CD4-positive, alpha-beta T cell treated with Interferon gamma for 1 hour (primary cell): ENCODE results near the gene RPL10A.

Experiments
- DNase-seq: peaks from one replicate; pipeline ENCODE4 v3.0.0-alpha.2; 2020

The RPL10A gene

DNA sequence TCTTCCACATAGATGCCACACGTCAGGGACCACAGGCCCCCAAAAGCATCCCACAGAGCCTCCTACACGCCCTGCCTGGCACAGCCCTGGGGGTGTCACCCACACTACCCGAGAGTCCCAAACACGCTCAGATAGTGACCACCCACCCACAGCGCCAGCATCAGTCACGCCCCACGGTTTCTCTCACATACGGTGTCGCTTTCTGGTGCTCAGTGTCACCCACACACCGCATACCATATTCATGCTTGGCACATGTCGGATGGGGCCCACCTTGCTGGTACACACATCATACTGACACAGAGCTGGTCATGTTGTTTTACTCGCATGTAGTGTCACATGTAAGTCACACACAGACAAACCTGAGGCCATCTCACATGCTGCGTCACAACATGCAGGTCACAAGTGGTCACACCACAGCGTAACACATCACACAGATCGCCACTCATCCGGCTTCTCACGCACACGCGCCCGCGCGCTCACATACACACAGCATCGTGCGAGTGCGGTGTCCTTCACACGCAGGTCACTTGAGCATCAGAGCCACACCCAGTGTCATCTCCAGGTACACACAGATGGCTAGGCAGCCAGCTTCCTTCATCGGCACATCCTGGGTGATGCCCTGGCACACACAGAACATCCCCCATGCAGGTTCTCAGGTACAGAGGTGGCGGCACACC lies 25.2 kb downstream of the RPL10A start:
- DNase-seq: no peak

- DNase-seq: peak; percentile 29
Measured at GRCh38 chr6:35494161-35494563, 26.0 kb downstream of the RPL10A start.

DNA sequence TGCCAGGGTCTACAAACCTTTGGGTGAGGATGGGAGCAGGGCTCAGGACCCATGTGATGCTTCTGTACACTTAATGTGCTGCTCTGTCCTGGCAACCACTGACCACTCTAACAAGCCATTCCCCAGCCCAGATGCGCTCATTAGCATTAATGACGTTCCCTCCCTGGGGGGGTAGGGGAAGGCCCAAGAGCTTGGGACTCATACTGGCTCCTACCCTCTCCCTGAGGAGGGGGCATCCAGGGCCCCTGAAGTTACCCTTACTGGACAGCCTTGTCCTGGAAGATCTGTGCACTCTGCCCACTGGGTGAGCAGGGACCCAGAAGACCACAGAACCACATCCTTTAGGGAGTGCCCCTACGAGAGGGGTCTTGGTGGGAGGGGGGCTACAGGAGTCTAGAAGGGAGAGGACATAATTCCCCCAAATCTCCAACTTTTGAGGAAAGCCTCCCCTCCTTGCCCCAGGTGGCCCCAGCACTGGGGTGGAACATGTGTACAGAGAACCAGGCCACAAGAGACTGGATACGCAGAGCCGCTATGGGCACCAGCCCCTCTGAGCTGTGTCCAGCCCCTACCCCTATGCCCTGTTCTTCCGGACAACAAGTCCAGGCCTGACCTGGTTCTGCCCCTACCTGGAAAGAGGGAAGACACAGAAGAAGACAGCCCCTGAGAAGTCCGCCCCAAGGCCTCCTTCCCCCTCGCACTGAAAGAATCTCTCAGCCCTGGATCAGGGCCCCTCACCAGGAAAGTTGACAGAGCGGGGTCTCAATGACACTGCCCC lies 27.2 kb downstream of the RPL10A start:
- DNase-seq: no peak

GRCh38 chr6:35496036-35496840 lies 28.0 kb downstream of the RPL10A start:
- no peak for DNase-seq

DNA sequence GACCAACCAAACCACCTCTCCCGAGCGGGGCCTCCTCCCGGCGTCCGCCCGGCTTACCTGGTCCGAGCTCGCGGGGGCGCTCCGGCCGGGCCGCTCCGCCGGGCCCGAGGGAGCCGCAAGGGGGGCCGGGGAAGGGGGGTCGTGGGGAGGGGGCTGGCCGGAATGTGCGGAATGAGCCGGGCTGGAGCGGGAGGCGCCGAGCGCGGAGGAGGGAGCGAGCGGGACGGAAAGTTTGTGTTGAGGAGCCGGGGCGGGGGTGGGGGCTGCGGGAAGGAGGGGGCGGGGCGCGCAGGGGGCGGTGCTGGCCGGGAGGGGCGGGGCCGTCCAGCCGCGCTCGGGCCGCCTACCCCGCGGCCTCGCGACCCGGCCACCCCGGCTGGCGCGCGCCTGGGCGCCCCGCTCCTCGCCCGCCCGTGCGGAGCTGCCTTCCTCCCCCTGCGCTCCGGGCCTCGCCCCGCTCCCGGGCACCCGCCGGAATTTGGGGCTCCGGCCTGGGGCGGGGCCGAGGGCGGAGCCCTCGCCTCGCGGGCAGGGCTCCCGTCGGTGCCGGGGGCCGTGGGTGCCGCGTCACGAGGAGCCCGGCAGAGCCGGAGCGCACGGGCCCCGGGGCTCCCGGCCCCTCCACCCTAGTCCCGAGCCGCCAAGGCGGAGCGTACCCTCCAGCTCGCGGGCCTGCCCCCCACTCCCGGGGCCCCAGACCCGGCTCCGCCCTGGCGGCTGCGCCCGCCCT lies 28.8 kb downstream of the RPL10A start, which contains the start of gene TEAD3:
Gene TEAD3 (minus strand): TSS at position 239 of the 730 bp plus-strand sequence.
- peak; percentile 38 for DNase-seq

- DNase-seq: peak; percentile 12
Measured at GRCh38 chr6:35497571-35498421, 29.6 kb downstream of the RPL10A start.

- no peak for DNase-seq
Measured at GRCh38 chr6:35498422-35499067, 30.3 kb downstream of the RPL10A start.

DNA sequence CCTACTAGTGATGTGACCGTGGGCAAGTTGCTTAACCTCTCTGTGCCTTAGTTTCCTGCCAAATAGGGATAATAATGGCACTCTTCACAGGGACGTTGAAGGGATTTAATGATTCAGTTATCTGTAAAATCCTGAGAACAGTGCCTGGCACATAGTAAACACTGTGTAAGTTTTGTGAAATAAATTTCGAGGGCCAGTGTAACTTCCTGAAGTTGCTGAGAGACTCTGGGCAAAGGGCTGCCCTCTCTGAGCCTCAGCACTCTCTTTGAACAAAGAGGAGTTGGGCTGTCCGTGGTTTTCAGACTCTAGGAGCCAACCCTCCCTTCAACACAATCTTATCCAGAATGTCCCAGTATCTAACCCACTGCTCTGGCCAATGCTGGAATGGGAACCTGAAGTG lies 31.2 kb downstream of the RPL10A start:
- no peak for DNase-seq

DNA sequence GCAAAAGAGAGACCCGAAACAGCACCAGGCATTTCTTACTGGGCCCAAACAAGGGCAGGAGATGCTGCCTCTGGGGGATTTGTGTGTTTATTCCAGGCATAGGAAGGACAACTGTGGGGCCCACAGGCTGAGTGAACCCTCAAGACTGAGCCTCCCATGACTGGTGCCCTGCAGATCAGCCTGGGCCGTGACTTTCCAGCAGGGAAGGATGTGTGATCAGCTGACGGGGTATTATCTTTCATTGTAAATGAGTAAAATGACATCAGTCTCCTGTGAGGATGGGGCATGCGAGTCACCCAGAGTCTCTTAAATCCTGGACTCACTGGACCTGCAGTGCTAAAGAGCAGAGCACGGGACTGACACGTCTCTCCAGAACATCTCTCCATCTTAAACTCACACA lies 32.6 kb downstream of the RPL10A start:
- no peak for DNase-seq

DNA sequence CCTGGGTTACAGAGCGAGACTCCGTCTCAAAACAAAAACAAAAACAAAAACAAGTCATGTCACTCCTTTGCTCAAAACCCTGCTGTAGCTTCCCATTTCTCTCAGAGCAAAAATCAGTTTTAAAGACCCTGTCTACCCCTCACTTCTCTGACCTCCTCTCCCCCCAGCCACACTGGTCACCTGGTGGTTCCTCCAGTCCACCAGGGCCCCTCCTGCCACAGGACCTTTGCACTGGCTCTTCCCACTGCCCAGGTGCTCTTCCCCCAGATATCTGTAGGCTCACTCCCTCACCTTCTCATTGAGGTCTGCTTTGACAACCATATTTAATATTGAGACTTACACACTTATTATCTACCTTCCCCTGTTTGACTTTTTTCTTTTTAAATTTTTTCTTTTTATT lies 33.6 kb downstream of the RPL10A start:
- DNase-seq: no peak

GRCh38 chr6:35503534-35503933 lies 35.3 kb downstream of the RPL10A start:
- no peak for DNase-seq

- DNase-seq: no peak
Measured at GRCh38 chr6:35505999-35506412, 37.8 kb downstream of the RPL10A start.

- DNase-seq: no peak
Measured at GRCh38 chr6:35506536-35506935, 38.3 kb downstream of the RPL10A start.

- DNase-seq: no peak
Measured at GRCh38 chr6:35507221-35507620, 39.0 kb downstream of the RPL10A start.

- DNase-seq: no peak
Measured at GRCh38 chr6:35508027-35508426, 39.8 kb downstream of the RPL10A start.

DNA sequence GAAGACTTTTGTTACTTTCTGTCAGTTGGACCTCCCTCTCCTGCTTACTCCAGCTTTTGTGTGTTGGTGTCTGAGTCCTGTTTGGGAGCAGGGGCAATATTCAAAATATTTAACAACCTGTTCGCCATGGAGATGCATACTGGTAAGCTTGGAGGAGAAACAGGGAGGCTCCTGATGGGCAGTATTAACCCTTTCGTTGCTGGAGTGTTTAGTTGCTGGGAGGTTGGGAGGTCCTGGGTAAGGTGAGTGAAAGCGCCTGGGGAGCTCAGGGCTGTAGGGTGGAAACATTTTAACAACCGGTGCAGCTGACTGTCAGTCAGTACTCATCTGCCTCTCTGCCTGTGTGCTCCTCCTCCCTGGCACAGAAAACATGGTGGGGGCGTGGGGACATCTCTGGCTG lies 40.3 kb downstream of the RPL10A start:
- no peak for DNase-seq

DNA sequence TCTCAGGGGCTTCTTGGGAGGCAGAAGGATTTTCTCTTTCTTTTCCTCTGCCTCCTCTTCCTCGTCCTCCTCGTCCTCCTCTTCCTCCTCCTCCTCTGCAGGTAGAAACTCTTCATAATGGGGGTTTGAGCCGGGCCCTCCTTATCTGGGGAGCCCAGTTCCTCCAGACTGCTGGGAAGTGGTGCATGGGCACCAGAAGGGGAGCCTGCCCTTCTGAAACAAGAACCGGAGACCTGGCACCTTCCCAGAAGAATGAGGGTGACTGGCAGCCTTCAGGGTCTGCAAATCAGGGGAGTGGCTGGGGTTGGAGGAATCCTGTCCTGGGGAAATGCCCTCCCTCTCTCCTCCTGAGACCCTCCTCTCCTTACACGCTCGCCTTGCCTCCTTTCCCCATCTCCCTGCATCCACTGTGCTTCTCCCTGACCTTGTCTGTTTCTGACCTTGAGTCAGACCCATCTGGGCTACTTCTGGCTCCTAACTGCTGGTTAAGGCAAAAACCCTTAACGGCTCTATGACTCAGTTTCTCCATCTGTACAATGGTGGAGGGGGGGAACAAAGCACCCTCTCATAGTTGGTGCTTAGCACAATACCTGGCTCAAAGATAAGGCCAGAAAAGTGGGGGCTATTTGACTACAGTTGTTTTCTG lies 42.8 kb downstream of the RPL10A start:
- no peak for DNase-seq

GRCh38 chr6:35511562-35511941 lies 43.4 kb downstream of the RPL10A start:
- no peak for DNase-seq

DNA sequence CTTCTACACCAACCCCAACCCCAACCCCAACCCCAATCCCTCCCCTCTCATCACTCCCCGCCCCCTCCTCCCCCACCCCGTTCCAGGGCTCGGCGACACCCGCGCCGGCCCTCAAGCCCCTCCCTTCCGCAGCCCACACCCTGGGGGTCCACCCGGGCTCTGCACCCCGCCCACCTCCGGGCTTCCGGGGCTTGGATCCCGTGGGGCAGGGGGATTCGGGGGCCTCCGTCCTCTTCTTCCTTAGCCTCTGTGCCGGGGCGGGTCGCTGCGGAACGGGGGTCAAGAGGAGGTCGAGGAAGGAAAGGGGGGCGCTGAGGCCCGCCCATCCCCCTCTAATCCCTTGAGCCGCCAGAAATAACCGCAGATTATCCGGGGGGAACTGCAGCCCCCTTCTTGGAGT lies 43.8 kb downstream of the RPL10A start:
- DNase-seq: no peak

GRCh38 chr6:35512740-35513139 lies 44.5 kb downstream of the RPL10A start, which contains the start of gene TULP1:
Gene TULP1 (minus strand): TSS chr6:35512896. CDS start chr6:35512858, 38 bp downstream.
- no peak for DNase-seq

GRCh38 chr6:35514587-35514986 lies 46.4 kb downstream of the RPL10A start:
- no peak for DNase-seq
